ENCODE data around the gene MYO1D.
A peak's percentile ranks its signal among the peaks of the same experiment; 100 is the strongest.
"Not testable (repeated sequence)": the region's sequence is repeated elsewhere in the genome, so short reads cannot be mapped to it uniquely, and the experiment has no call there.

Gene MYO1D

GRCh38 chr17:32824334-32824733 is 52.6 kb downstream of the MYO1D start:
- TF ChIP-seq CTCF (IDR thresholded peaks at IDR 0.05; ENCODE audit: low read depth, low read length) = no peak

GRCh38 chr17:32822996-32823395 is 53.9 kb downstream of the MYO1D start:
- peak in 1 of 2 donors; percentile 23 for DNase-seq (ENCODE audit: low read depth in 2 of 2)
- TF ChIP-seq CTCF (IDR thresholded peaks at IDR 0.05; ENCODE audit: low read depth, low read length) = no peak
- no peak overlapping the region for H3K4me3 ChIP-seq (replicated peaks in 1 of 2; ENCODE audit: low read depth in 2 of 2, low read length in 2 of 2)

More at GRCh38 chr17:32824334-32824733, 52.6 kb downstream of the MYO1D start:
- no peak overlapping the region for H3K4me3 ChIP-seq (replicated peaks in 1 of 2; ENCODE audit: low read depth in 2 of 2, low read length in 2 of 2)
- no peak for DNase-seq (ENCODE audit: low read depth in 2 of 2)

GRCh38 chr17:32821987-32822934 is 54.7 kb downstream of the MYO1D start:
- H3K4me3 ChIP-seq (replicated peaks in 1 of 2; ENCODE audit: low read depth in 2 of 2, low read length in 2 of 2) = peak overlapping the region in 1 of 2 donors; percentile 37
- not testable (repeated sequence) for DNase-seq (ENCODE audit: low read depth in 2 of 2)

GRCh38 chr17:32820440-32820839 is 56.5 kb downstream of the MYO1D start:
- no peak overlapping the region for H3K4me3 ChIP-seq (replicated peaks in 1 of 2; ENCODE audit: low read depth in 2 of 2, low read length in 2 of 2)
- no peak for DNase-seq (ENCODE audit: low read depth in 2 of 2)
- TF ChIP-seq CTCF (IDR thresholded peaks at IDR 0.05; ENCODE audit: low read depth, low read length) = no peak

GRCh38 chr17:32819787-32820186 is 57.1 kb downstream of the MYO1D start:
- no peak for TF ChIP-seq CTCF (IDR thresholded peaks at IDR 0.05; ENCODE audit: low read depth, low read length)
- no peak overlapping the region for H3K4me3 ChIP-seq (replicated peaks in 1 of 2; ENCODE audit: low read depth in 2 of 2, low read length in 2 of 2)
- no peak for DNase-seq (ENCODE audit: low read depth in 2 of 2)

- DNase-seq (ENCODE audit: low read depth in 2 of 2) = peak; percentile 26 to 51
- no peak for TF ChIP-seq CTCF (IDR thresholded peaks at IDR 0.05; ENCODE audit: low read depth, low read length)
These were observed 57.9 kb downstream of the MYO1D start for GRCh38 chr17:32819035-32819434.

GRCh38 chr17:32815460-32815859 is 61.5 kb downstream of the MYO1D start:
- no peak for TF ChIP-seq CTCF (IDR thresholded peaks at IDR 0.05; ENCODE audit: low read depth, low read length)
- no peak overlapping the region for H3K4me3 ChIP-seq (replicated peaks in 1 of 2; ENCODE audit: low read depth in 2 of 2, low read length in 2 of 2)
- no peak for DNase-seq (ENCODE audit: low read depth in 2 of 2)

More at GRCh38 chr17:32819035-32819434, 57.9 kb downstream of the MYO1D start:
- H3K4me3 ChIP-seq (replicated peaks in 1 of 2; ENCODE audit: low read depth in 2 of 2, low read length in 2 of 2) = no peak overlapping the region
